ENCODE measurements around the gene EMX1.

Gene EMX1

DNA sequence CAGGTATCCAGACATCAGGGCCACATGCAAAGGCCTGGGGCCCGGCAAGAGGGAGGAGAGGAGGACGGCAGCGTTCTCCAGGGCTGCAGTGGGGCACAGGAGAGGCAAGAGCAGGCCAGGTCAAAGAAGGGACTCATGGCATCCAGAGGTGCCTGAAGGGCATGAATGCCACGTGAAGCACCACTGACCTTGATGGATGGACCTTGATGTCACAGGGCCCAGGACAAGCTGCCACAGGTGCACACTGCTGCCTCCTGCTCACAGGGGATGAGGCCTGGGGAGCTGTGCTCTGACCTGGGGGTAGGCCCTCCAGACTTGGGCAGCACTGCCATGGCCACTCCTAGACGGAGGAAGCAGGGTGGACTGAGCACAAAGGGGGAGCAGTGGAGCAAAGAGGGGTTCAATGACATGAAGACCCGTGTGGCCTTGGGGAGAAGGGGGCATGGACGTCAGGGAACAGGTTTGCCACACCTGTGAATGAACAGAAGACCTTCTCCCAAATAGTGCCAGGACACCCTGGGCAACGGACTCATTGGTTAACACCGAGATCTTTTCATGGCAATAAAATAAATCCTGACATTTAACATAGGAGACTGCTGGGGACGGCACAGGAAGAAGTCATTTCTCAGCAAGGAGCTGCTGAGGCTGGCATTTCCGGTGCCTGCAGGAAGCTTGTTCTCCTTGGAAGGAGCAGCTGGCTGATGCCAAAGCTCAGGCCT lies 65.6 kb downstream of the EMX1 start:
- DNase-seq = no peak

DNA sequence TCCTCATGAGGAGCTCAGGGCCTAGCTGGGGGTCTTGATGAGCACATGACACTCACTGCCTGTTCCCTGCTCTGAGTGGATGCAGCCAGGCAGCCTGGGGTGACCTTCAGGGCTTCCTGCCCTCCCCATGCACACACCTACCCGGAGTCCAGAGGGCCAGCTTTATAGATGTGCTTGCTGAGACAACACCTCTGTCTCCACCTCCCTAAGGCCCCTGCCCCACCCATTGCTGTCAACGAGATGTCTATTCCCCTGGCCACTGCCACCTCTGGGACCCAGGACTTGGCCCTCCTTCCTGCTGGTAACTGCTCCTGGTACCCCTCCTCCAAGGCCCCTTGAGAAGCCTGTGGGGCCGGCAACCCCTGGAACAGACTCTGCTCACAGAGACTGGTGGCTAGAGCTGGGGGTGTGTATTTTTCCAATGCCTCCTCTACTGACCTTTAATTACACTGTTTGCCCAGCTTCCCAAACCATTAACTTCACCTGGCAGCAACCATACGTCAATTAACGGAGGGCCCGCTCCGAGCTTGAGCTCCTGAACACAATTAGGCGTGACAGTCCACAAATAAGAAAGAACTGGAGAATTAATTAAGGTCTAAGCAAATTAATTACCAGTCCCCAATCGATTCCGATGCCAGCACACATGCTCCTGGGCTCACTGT lies 66.3 kb downstream of the EMX1 start:
- DNase-seq = no peak

DNA sequence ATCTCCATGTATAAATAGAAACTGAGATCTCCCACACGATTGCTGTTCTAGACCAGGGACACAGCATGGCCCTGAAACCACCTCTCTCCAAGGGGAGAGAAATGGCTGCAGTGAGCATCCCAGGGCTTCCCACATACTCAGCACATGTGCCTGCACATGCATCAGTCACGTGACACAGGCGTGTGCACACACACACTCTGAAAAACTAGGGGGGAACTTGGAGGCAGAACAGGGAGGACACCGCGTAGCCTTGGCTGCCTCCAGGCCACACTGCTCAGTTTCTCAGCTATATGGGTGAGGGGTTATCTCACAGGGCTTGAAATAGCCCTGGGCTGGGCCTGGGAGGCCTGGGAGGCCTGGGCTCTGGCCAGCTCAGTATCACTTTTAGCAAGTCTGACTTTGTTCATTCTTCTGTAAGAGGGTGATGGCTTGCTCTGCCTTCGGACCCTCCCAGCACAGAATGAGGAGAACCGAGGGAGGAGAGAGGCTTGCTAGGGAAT lies 66.9 kb downstream of the EMX1 start:
- no peak for DNase-seq
